GM12873 (cell line): ENCODE measurements around the gene CGB2.
A peak's percentile ranks its signal among the peaks of the same experiment; 100 is the strongest.

ENCODE experiments used
- TF ChIP-seq, protein P1 (sequence below): IDR thresholded peaks from 2 replicates; pipeline ENCODE4 v1.5.1; 2012; ENCODE audit warnings: low read depth, mild to moderate bottlenecking, moderate library complexity, low read length, control low read depth; ENCODE audit not compliant: insufficient read depth; ENCODE audit errors: missing control alignments

CGB2 gene

DNA sequence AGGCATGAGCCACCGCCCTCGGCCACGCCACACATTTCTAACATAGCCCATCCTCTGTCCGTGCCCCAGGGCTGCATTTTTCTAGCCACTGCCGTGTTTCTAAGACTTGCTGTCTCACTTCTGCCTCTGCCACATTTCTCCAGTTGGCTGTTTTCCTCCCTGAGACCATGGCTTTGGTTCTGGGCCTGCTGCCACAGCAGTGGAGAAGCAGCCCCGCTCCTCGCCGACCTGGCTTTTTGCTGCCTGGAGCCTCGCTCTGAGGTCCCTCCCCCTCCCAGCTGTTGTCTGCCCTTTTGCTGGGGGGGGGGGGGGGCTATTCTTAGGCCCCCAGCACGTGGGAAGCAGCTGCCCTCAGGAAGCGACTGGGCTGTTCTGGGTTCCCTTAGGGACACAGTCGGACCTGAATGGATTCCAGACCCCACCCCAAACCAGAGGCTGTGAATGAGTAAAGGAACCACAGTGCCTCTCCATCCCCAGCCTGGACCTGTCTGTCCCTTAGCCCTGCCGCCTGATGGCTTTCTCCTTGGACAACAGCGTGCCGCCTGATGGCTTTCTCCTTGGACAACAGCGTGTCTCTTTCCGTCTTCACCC lies 41.9 kb upstream of the CGB2 start:
- TF ChIP-seq, protein P1, sequence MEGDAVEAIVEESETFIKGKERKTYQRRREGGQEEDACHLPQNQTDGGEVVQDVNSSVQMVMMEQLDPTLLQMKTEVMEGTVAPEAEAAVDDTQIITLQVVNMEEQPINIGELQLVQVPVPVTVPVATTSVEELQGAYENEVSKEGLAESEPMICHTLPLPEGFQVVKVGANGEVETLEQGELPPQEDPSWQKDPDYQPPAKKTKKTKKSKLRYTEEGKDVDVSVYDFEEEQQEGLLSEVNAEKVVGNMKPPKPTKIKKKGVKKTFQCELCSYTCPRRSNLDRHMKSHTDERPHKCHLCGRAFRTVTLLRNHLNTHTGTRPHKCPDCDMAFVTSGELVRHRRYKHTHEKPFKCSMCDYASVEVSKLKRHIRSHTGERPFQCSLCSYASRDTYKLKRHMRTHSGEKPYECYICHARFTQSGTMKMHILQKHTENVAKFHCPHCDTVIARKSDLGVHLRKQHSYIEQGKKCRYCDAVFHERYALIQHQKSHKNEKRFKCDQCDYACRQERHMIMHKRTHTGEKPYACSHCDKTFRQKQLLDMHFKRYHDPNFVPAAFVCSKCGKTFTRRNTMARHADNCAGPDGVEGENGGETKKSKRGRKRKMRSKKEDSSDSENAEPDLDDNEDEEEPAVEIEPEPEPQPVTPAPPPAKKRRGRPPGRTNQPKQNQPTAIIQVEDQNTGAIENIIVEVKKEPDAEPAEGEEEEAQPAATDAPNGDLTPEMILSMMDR: no peak

DNA sequence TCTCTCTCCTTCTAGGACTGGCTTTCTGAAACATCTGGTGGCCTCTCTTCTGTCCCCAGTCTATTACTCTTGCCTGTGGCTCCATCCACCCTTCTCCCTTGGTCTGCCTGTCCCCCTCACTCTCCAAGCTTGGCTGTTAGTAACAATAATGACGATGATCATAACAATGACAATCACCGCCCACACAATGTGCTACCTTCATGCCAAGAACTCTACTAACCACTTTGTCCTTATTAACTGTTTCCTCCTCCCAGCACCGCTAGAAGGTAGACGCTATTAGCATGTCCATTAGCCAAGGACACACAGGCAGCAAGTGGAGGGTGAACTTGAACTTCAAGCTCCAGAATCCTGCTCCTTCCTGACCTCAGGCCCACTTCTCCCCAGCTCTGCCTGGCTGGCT lies 41.3 kb upstream of the CGB2 start:
- TF ChIP-seq, protein P1: no peak

DNA sequence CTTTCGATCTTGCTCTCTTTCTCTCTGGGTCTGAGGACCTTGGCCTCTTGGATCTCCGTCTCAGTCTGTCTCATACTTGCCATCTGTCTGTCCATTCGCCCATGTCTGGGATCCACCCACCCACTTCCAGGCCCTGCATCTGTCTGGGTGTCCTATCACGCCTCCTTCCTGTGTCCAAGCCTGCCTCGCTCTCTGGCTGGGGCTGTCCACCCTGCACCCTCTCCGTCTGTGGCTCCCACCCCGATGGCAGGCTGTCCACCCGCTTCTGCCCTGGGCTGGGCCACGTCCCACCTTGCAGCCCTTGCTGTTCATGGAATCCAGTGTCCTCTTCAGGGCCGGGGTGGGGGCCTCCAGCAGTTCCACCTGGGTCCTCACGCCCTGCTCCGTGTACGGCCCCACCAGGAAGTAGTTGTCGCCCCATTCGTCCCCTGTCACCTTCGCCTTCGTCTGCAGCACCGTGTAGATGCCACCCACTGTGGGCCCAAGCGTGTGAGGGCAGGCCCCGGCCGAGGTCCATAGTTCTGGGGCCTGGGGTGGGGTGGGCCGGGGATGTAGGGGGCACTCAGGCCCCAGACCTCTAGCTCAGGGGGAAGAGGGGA lies 40.6 kb upstream of the CGB2 start:
- TF ChIP-seq, protein P1: no peak

DNA sequence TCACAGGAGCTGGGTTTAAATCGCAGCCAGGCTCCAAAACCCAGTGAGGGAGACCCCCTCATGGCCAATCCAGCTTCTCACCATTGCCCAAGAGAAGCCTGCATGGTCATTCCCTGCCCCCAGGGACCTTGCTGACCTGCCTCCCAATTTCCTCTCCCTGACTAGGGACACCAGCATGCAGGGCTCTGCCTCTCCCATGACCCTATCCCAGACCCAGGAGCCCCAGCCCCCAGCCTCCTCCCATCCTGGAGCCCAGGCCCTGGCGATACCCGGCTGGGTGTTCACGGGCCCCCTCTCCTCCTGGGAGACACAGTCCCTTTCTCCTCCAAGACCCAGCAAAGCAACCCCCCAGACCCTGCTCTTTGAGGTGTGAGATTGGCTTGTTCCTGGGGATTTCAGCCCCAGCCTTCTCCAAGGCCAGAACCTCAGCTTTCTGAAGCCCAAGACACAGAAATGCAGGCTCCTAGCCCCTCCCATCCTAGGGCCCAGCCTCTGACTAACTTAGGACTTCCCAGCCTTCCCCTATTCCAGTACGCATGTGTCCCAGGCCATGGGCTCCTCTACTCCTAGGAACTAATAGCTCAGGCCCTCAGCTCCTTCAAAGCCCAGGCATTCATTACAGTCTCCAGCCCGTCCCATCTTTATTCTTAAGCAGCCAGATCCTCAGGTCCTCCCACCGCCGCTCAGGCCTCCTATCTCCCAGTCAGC lies 39.7 kb upstream of the CGB2 start:
- TF ChIP-seq, protein P1: no peak

DNA sequence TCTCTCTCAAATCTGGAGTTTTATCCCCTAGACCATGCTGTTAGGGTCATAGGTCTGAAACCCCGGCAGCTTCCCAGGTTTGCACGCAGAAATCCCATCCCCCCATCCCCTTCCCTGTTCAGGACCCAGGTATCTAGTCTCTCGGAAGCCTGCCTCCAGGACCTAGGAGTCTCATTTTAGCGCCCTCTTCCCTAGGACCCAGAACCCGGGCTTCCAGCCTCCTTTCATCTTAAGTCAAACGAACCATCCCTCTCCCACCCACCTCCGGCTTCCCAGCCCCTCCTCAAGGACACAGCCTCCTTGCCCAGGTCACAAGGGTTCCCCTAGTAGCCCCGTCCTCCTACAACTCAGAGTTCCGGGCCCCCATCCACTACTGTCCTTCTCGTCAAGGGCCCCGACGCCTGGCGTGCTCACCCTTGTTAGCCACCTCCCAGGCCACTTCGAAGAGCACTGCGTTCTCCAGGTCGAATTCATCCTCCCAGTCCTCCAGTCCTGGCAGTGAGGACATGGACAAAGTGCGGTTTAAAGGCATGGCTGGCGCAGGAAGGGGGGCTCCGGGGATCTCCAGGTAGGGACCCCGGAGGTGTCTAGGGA lies 39.0 kb upstream of the CGB2 start:
- TF ChIP-seq, protein P1: no peak

DNA sequence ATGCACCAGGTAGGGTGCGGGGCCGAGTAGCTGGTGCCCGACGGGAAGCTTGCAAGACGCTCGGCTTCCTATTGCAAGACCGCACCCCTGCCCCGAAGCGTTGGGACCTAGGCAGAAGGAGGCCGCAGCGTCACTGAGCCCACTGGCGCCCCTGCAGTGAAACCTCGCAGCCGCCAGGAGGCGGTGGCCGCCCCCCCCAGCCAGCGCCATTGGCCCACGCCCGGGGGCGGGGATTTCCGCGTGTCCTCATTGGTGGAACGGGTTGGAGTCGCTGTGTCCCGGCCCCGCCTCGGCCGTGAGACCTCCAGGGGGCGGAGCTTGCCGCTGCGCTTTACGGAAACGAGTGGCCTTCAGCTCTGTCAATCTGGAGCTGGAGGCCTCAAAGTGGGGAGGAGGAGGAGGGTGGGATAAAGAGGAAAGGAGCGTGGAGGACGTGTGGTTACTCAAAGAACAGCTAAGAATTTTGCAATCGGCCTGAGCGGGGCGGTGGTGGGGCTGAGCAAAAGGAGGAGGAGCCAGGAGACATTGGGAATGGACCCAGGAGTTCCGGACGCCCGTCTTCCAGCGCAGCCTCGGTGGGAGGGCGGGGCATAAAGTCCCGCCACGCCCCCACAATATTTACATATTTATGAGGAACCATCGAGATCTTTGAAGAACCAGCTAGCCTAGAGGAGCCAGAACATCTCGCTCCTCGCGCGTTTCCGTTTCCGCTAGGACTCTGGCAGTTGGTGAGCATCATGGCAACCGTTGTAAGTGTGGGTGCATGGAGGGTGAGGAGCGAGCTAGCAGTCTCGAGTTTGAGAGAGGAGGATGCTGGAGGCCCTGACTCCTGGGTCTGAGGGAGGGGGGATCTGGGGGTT lies 38.3 kb upstream of the CGB2 start, which contains the start of the genes GYS1 and RUVBL2:
Gene GYS1 (minus strand): TSS at position 135 of the 860 bp plus-strand sequence. CDS start 197 bp downstream, outside the sequence.
Gene RUVBL2 (plus strand): TSS at position 713 of the 860 bp plus-strand sequence. CDS start 25 bp downstream, at position 738.
- TF ChIP-seq, protein P1: peak; percentile 96
